Caco-2 (cell line): Measurements from ENCODE around the gene PRKAA1. TPM values are rescaled to one million over a fixed set of nuclear protein-coding genes. Genes with fewer than 3 reads are reported as not detected.
A peak's percentile ranks its signal among the peaks of the same experiment; 100 is the strongest.

Experiments used
- Bru-seq: library from RNA; stranded (reverse); fragments of 400-500 nt; gene quantifications from one replicate; lab custom pipeline; 2021; lab: Mats Ljungman, UMichigan
- BruChase-seq, 2 experiments: library from RNA; stranded (reverse); fragments of 400-500 nt; gene quantifications; one replicate each; lab custom pipeline; 2021; lab: Mats Ljungman, UMichigan
- BruUV-seq: library from RNA; stranded (reverse); fragments of 400-500 nt; replicated peaks from 2 replicates; lab custom pipeline; 2021; lab: Mats Ljungman, UMichigan
- CTCF ChIA-PET: fragments of 300-600 bp; sonication (Branson Sonifier 250); formaldehyde crosslinking; loops from one replicate; lab custom pipeline; 2022; ENCODE audit warnings: antibody characterized with exemption; lab: Charles Lee
- POLR2A ChIA-PET: fragments of 300-600 bp; sonication (Branson Sonifier 250); formaldehyde crosslinking; loops from one replicate; lab custom pipeline; 2022; ENCODE audit warnings: antibody characterized with exemption; lab: Charles Lee
- DNase-seq, 2 experiments: peaks; one replicate each; pipeline versions ENCODE4 v3.0.0 to v3.0.0-alpha.2; 2020 to 2022
- H3K27me3 ChIP-seq: replicated peaks from 2 replicates; pipeline ENCODE4 v1.6.0; 2011; ENCODE audit warnings: low read length; ENCODE audit not compliant: control insufficient read depth, insufficient read depth
- H3K36me3 ChIP-seq: 2 replicates; pipeline ENCODE4 v1.5.1; 2011; ENCODE audit warnings: low read length; ENCODE audit not compliant: control insufficient read depth, insufficient read depth
- H3K4me1 ChIP-seq: fragments of 250-450 bp; sonication (Bioruptor Pico); 2 replicates; pipeline ENCODE4 v1.5.1; 2020; ENCODE audit warnings: mild to moderate bottlenecking
- H3K4me3 ChIP-seq: 2 replicates; pipeline ENCODE4 v1.5.1; 2011; ENCODE audit warnings: low read depth, mild to moderate bottlenecking, control low read depth, low read length
- H3K9me3 ChIP-seq: fragments of 250-450 bp; sonication (Bioruptor Pico); 2 replicates; pipeline ENCODE4 v1.5.1; 2020; ENCODE audit warnings: mild to moderate bottlenecking, moderate library complexity
- H3K27ac Mint-ChIP-seq: one replicate; pipeline ENCODE4 v1.8.0; 2022; ENCODE audit warnings: mixed read lengths; ENCODE audit not compliant: unreplicated experiment
- H3K27me3 Mint-ChIP-seq: one replicate; pipeline ENCODE4 v1.8.0; 2022; ENCODE audit warnings: mixed read lengths; ENCODE audit not compliant: insufficient read depth, unreplicated experiment
- H3K36me3 Mint-ChIP-seq: one replicate; pipeline ENCODE4 v1.8.0; 2022; ENCODE audit warnings: mild to moderate bottlenecking, mixed read lengths; ENCODE audit not compliant: insufficient read depth, unreplicated experiment
- H3K4me1 Mint-ChIP-seq: one replicate; pipeline ENCODE4 v1.8.0; 2022; ENCODE audit warnings: low read depth, mixed read lengths; ENCODE audit not compliant: unreplicated experiment
- H3K4me3 Mint-ChIP-seq: one replicate; pipeline ENCODE4 v1.8.0; 2022; ENCODE audit warnings: mild to moderate bottlenecking, moderate library complexity, mixed read lengths; ENCODE audit not compliant: unreplicated experiment
- H3K9me3 Mint-ChIP-seq: one replicate; pipeline ENCODE4 v1.8.0; 2022; ENCODE audit warnings: mixed read lengths; ENCODE audit not compliant: unreplicated experiment
- intact Hi-C: fragments of 100-400 bp; cut with micrococcal nuclease; formaldehyde crosslinking; loops from one replicate; pipeline ENCODE4 v1.10.0; 2022; ENCODE audit not compliant: unreplicated experiment
- long read RNA-seq: library from polyadenylated mRNA; stranded (forward); transcript quantifications from one replicate; pipeline ENCODE4 v2.0.0, GENCODE V29; 2022
- total RNA-seq: library from RNA; stranded (reverse); gene quantifications from 2 replicates; pipeline ENCODE4 v1.2.3, GENCODE V29; 2022
- TF ChIP-seq, protein P1 (sequence below), 2 experiments: fragments of 200-600 bp in 1 of 2; IDR thresholded peaks; 1 replicate in 1 of 2; 2 replicates in 1 of 2; pipeline versions ENCODE4 v1.5.1 to v1.8.0; 2011 to 2022; ENCODE audit warnings: antibody characterized with exemption in 1 of 2, control low read depth in 1 of 2, inconsistent platforms in 1 of 2, low read depth in 1 of 2, low read length in 1 of 2, mild to moderate bottlenecking in 1 of 2, moderate library complexity in 1 of 2; ENCODE audit not compliant: insufficient read depth in 1 of 2, severe bottlenecking in 1 of 2, unreplicated experiment in 1 of 2

Gene PRKAA1
- total RNA-seq, result 64.6 and 69.2 TPM in 2 replicates
- Bru-seq, nascent RNA, result percentile 93 among the genes with signal in this experiment
- BruChase-seq, experiment 1, labeled RNA remaining after a 2-hour chase, result percentile 95 among the genes with signal in this experiment
- BruChase-seq, experiment 2, labeled RNA remaining after a 6-hour chase, result percentile 89 among the genes with signal in this experiment
- long read RNA-seq, full-length matches to known transcripts, result 43 of 68 reads
- long read RNA-seq, partial matches to known transcripts, result 10 of 68 reads
- long read RNA-seq, other reads (novel, unspliced or antisense), result 15 of 68 reads

DNA sequence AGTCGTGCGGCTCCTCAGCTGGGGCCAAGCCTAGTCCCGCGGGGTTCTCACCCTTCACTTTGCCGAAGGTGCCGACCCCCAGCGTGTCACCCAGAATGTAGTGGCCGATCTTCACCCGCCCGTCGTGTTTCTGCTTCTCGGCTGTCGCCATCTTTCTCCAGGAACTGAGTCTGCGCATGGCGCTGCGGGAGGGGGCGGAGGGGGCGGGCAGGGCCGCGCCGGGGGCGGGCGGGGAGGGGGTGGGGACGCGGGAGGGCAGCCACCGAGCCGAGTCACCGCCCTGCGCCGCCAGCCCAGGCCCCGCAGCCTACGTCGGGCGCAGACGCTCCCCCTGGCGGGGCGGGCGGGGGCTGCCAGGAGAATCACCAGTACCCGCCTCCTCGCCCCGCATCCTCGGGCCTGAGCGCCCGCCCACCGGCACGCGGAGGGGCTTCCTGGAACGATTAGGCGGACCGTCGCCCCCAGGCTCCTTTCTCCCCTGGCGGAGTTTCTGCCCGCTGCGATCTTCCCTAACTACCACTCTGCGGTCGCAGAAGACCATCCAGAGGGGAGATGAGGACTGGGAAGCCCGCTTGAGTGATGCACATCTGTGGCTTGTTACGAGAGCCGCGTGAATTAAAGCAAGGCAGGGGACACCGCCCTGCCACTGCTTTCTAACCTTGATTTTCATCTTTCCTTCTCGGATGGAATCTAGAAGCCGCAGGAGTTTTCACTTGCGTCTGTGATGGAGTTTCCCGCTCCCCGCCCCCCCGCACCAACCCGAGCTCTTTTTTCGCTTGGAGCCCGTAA lies at the start of gene PRKAA1:
Gene PRKAA1 (minus strand): TSS at position 363 of the 789 bp plus-strand sequence. CDS start 185 bp downstream, at position 178.
- H3K27ac Mint-ChIP-seq, result peak within 1 kb of the TSS; percentile 86
- intact Hi-C loops, result loop anchor here (1.0 kb wide), 4 partner anchors 14 to 81 kb away; partner anchors contain the start of gene TTC33
- peaks cover 21% of the 10 kb centered on the region for H3K4me1 ChIP-seq
- DNase-seq, result peak; percentile 86 to 95
- POLR2A ChIA-PET, result interaction anchor here (0.5 to 1.6 kb wide), 11 partner anchors 14 to 850 kb away, joined by 3 to 6 read pairs (median 4); partner anchors contain the start of gene RPL37
- no peaks in the 10 kb centered on the region for H3K9me3 ChIP-seq
- H3K27me3 Mint-ChIP-seq, result no peaks in the 10 kb centered on the region
- peak within 1 kb of the TSS; percentile 67 for H3K4me3 ChIP-seq
- no peaks in the 10 kb centered on the region for H3K9me3 Mint-ChIP-seq
- BruUV-seq, result no TSS peak
- no peaks in the 10 kb centered on the region for H3K36me3 ChIP-seq
- CTCF ChIA-PET, result interaction anchor here (0.5 to 1.1 kb wide), 7 partner anchors 10 to 1401 kb away, joined by 3 to 4 read pairs (median 4); partner anchors contain the start of gene TTC33
- TF ChIP-seq, protein P1, sequence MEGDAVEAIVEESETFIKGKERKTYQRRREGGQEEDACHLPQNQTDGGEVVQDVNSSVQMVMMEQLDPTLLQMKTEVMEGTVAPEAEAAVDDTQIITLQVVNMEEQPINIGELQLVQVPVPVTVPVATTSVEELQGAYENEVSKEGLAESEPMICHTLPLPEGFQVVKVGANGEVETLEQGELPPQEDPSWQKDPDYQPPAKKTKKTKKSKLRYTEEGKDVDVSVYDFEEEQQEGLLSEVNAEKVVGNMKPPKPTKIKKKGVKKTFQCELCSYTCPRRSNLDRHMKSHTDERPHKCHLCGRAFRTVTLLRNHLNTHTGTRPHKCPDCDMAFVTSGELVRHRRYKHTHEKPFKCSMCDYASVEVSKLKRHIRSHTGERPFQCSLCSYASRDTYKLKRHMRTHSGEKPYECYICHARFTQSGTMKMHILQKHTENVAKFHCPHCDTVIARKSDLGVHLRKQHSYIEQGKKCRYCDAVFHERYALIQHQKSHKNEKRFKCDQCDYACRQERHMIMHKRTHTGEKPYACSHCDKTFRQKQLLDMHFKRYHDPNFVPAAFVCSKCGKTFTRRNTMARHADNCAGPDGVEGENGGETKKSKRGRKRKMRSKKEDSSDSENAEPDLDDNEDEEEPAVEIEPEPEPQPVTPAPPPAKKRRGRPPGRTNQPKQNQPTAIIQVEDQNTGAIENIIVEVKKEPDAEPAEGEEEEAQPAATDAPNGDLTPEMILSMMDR (IDR thresholded peaks at IDR 0.05; ENCODE audit: insufficient read depth in 1 of 2, low read depth in 1 of 2, low read length in 1 of 2, severe bottlenecking in 1 of 2, unreplicated experiment in 1 of 2), result peak; percentile 77 to 90
- H3K27me3 ChIP-seq, result no peaks in the 10 kb centered on the region
- peak within 1 kb of the TSS; percentile 89 for H3K4me3 Mint-ChIP-seq
- peaks cover 25% of the 10 kb centered on the region for H3K4me1 Mint-ChIP-seq
- peaks cover 19% of the 10 kb centered on the region for H3K36me3 Mint-ChIP-seq

DNA sequence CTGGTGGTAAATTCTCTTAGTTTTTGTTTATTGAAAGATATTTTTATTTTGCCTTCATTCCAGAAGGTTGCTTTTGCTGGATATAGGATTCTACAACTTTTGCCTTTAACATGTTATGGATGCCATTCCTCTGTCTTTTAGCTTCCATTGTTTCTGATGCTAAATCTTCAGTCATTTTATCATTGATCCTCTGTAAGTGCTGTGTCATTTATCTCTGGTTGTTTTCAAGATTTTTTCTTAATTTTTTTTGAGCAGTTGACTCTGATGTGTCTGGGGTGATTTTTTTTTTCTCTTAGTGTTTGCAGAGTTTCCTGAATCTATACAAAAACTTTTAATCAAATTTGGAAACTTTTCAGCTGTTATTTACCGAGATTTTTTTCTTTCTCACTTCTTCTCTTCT lies 49.4 kb upstream of the PRKAA1 start:
- Mint-ChIP-seq H3K27ac (no peak overlapping the region), H3K4me3 (no peak overlapping the region), H3K4me1 (peaks cover 6% of the 10 kb centered on the region), H3K27me3 (no peaks in the 10 kb centered on the region), H3K36me3 (no peaks in the 10 kb centered on the region), H3K9me3 (no peaks in the 10 kb centered on the region)
- H3K27me3 ChIP-seq, result no peaks in the 10 kb centered on the region; the same call in 1 of the 2 replicates
- H3K9me3 ChIP-seq, result no peaks in the 10 kb centered on the region
- POLR2A ChIA-PET, result no interaction called here
- intact Hi-C loops, result no loop called here
- TF ChIP-seq, protein P1 (IDR thresholded peaks at IDR 0.05; ENCODE audit: insufficient read depth in 1 of 2, low read depth in 1 of 2, low read length in 1 of 2, severe bottlenecking in 1 of 2, unreplicated experiment in 1 of 2), result no peak
- H3K4me3 ChIP-seq, result no peak overlapping the region
- no TSS peak for BruUV-seq
- CTCF ChIA-PET, result no interaction called here
- no peaks in the 10 kb centered on the region for H3K4me1 ChIP-seq
- no peak for DNase-seq
- no peaks in the 10 kb centered on the region for H3K36me3 ChIP-seq

DNA sequence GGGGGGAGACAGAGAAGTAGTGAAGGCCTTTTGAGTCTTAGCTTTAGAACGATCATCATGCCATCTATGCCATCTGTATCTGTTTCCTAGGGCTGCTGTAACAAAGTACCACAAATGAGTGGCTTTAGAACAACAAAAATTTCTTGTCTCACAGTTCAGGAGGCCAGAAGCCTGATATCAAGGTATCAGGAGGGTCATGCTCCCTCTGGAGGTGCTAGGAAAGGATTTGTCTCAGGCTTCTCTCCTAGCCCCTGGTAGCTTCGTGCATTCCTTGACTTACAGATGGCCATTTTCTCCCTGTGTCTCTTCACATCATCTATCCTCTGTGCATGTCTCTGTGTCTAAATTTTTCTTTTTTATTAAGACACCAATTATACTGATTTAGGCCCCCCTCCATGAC lies 48.2 kb upstream of the PRKAA1 start:
- intact Hi-C loops, result no loop called here
- Histone ChIP-seq H3K4me3 (no peak overlapping the region), H3K4me1 (no peaks in the 10 kb centered on the region), H3K27me3 (no peaks in the 10 kb centered on the region; the same call in 1 of the 2 replicates), H3K9me3 (no peaks in the 10 kb centered on the region), H3K36me3 (no peaks in the 10 kb centered on the region)
- Mint-ChIP-seq H3K27me3 (peaks cover 1% of the 10 kb centered on the region), H3K4me1 (peaks cover 9% of the 10 kb centered on the region), H3K36me3 (no peaks in the 10 kb centered on the region), H3K27ac (no peak overlapping the region), H3K4me3 (no peak overlapping the region), H3K9me3 (no peaks in the 10 kb centered on the region)
- CTCF ChIA-PET, result no interaction called here
- no TSS peak for BruUV-seq
- TF ChIP-seq, protein P1 (IDR thresholded peaks at IDR 0.05; ENCODE audit: insufficient read depth in 1 of 2, low read depth in 1 of 2, low read length in 1 of 2, severe bottlenecking in 1 of 2, unreplicated experiment in 1 of 2), result no peak
- POLR2A ChIA-PET, result no interaction called here
- DNase-seq, result no peak
